Erythroblast (primary cell): ENCODE results near the gene MAVS.

Source experiments
- GATA1 ChIP-seq: IDR thresholded peaks from 2 replicates; pipeline ENCODE4 v1.6.1; 2011; ENCODE audit warnings: low read depth, mild to moderate bottlenecking, control low read depth, low read length, moderate library complexity
- POLR2A ChIP-seq: IDR thresholded peaks from 2 replicates; pipeline ENCODE4 v1.6.1; 2011; ENCODE audit warnings: mild to moderate bottlenecking, low read length

DNA sequence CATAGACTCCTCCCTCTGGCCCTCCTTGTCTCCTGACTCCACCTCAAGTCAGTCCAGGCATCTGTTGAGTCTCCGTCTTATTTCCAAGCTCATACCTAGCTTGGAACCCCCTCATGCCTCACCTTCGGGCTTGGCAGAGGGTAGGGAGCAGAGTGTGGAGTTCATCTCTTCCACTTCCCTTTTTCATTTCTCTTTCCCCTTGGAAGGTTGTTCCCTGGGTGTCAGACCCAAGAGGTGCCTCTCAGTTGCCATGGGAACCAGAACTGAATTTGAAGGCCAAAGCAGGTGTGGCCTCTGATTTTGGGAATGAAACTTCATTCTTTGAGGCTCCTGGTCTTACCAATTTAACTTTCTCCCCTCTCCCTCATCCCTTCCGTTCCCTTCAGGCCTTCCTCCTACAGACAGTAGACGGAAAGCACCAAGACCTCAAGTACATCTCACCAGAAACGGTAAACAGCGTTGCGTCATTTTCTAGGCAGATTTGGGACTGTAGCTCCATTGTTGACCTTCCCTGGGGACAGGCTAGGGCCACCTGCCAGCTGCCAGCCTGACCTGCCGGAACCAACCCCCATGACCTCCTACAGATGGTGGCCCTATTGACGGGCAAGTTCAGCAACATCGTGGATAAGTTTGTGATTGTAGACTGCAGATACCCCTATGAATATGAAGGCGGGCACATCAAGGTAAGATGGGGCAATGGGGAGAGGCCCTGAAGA is 44.0 kb upstream of the MAVS start:
- TF ChIP-seq POLR2A (no peak), GATA1 (no peak)
